PC-3 (cell line): ENCODE results near the gene MN1. TPM values are rescaled to one million over a fixed set of nuclear protein-coding genes. Genes with fewer than 3 reads are reported as not detected.

Source experiments
- ATAC-seq: fragments of 200-7000 bp; cut with Tn5 transposase; 2 replicates; pipeline ENCODE4 v1.9.1; 2020; ENCODE audit warnings: mild to moderate bottlenecking, moderate library complexity
- BruUV-seq: library from RNA; stranded (reverse); fragments of 400-500 nt; replicated peaks from 2 replicates; lab custom pipeline; 2021; lab: Mats Ljungman, UMichigan
- CTCF ChIA-PET: fragments of 300-600 bp; sonication (Branson Sonifier 250); formaldehyde crosslinking; loops from one replicate; lab custom pipeline; 2022; ENCODE audit warnings: antibody characterized with exemption; lab: Charles Lee
- POLR2A ChIA-PET: fragments of 300-600 bp; sonication (Branson Sonifier 250); formaldehyde crosslinking; loops from one replicate; lab custom pipeline; 2022; ENCODE audit warnings: antibody characterized with exemption; ENCODE audit not compliant: unreplicated experiment; lab: Charles Lee
- DNase-seq: peaks from one replicate; pipeline ENCODE4 v3.0.0-alpha.2; 2015
- H2AFZ ChIP-seq: fragments of 300-600 bp; sonication (generic); 2 replicates; pipeline ENCODE4 v1.6.0; 2016; ENCODE audit warnings: antibody characterized with exemption, low read length
- H3F3A ChIP-seq: fragments of 300-600 bp; sonication (generic); one replicate; pipeline ENCODE4 v1.6.0; 2017; ENCODE audit warnings: antibody characterized with exemption, low read length, control low read depth, mild to moderate bottlenecking; ENCODE audit not compliant: unreplicated experiment
- H3K27ac ChIP-seq: fragments of 300-600 bp; sonication (generic); 2 replicates; pipeline ENCODE4 v1.5.1; 2016; ENCODE audit warnings: mild to moderate bottlenecking, low read length
- H3K27me3 ChIP-seq: fragments of 300-600 bp; sonication (generic); 2 replicates; pipeline ENCODE4 v1.6.1; 2016; ENCODE audit warnings: low read length, mixed read lengths
- H3K36me3 ChIP-seq: fragments of 300-600 bp; sonication (generic); 2 replicates; pipeline ENCODE4 v1.6.1; 2016; ENCODE audit warnings: low read depth, mixed run types, low read length, mixed read lengths
- H3K4me1 ChIP-seq: fragments of 300-600 bp; sonication (generic); 2 replicates; pipeline ENCODE4 v1.5.1; 2016; ENCODE audit warnings: low read length; ENCODE audit not compliant: insufficient read depth
- H3K4me2 ChIP-seq: fragments of 300-600 bp; sonication (generic); 2 replicates; pipeline ENCODE4 v1.6.0; 2016; ENCODE audit warnings: low read length
- H3K4me3 ChIP-seq: fragments of 300-600 bp; sonication (generic); 2 replicates; pipeline ENCODE4 v1.5.1; 2016; ENCODE audit warnings: mild to moderate bottlenecking, low read length, mixed read lengths
- H3K79me2 ChIP-seq: fragments of 300-600 bp; sonication (generic); 2 replicates; pipeline ENCODE4 v1.6.1; 2017; ENCODE audit warnings: low read length, mixed read lengths
- H3K9ac ChIP-seq: fragments of 300-600 bp; sonication (generic); 2 replicates; pipeline ENCODE4 v1.6.0; 2016; ENCODE audit warnings: mild to moderate bottlenecking, low read length
- H3K9me2 ChIP-seq: fragments of 300-600 bp; sonication (generic); replicated peaks from 2 replicates; pipeline ENCODE4 v1.6.1; 2016; ENCODE audit warnings: mixed run types, low read length, mixed read lengths
- H3K9me3 ChIP-seq: fragments of 300-600 bp; sonication (generic); 2 replicates; pipeline ENCODE4 v1.6.1; 2016; ENCODE audit warnings: low read length, mixed read lengths
- H4K20me1 ChIP-seq: fragments of 300-600 bp; sonication (generic); 2 replicates; pipeline ENCODE4 v1.6.1; 2016; ENCODE audit warnings: low read length, mixed read lengths
- CTCF ChIP-seq: fragments of 300-600 bp; sonication (generic); conservative IDR thresholded peaks from 2 replicates; pipeline ENCODE4 v1.5.1; 2017; ENCODE audit warnings: antibody characterized with exemption, low read depth, mild to moderate bottlenecking, low read length
- EZH2 ChIP-seq: fragments of 300-600 bp; sonication (generic); IDR thresholded peaks from one replicate; pipeline ENCODE4 v1.6.1; 2017; ENCODE audit warnings: antibody characterized with exemption, mild to moderate bottlenecking, low read length; ENCODE audit not compliant: unreplicated experiment
- EZH2phosphoT487 ChIP-seq: fragments of 300-600 bp; sonication (generic); IDR thresholded peaks from 2 replicates; pipeline ENCODE4 v1.6.1; 2018; ENCODE audit warnings: mild to moderate bottlenecking, antibody characterized with exemption, low read length, borderline replicate concordance
- intact Hi-C: fragments of 100-400 bp; cut with micrococcal nuclease; formaldehyde crosslinking; loops from 2 replicates; pipeline ENCODE4 v1.9.0; 2023
- total RNA-seq: library from RNA; depleted of rRNA; stranded (reverse); fragments of >200 nt; gene quantifications from 2 replicates; pipeline ENCODE4 v1.2.3, GENCODE V29; 2014

MN1 gene
- total RNA-seq, 1 experiment from 2014 or later, result 2.7 TPM

DNA sequence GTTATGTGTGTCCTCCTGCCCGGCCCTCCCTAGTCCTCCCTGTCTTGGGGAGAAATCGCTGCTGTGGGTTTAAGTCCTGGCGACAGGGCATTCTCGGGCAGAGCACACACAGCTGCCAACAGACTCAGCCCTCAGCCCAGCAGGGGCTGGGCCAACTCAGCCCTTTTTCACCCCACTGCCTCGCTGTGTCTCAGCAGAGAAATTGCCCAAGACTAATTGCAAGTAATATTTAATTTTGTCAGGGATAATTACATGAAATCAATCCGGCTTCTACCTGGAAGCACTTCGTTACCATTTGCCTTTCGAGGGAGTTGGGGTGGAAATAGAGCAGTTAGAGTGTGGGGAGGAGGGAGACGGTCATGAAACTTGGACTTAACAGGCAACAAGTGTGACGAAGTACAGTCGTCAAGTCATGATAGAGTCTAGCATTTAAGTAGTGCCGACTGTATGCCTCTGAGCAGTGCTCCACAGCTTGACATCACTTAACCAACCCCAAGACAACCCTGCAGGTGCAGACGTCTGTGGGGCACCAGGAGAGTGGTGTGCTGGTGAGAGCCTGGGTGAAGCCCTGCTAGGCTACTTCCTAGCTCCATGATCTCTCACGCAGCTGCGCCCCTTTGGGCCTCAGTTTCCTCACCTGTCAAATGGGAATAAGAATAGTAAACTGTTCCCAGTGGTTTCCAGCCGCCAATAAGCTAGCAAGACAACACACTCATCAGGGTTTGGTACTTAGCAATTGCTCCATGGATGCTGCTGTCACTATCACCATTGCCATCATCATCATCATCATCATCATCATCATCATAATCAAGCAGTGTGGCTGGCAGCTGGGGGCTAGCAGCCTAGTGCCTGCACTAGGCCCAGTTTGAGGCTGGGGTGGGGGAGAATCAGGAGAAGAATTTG is 29.2 kb downstream of the MN1 start:
- intact Hi-C loops, result no loop called here
- H3K9ac ChIP-seq, result no peak overlapping the region
- no peaks in the 10 kb centered on the region for H3K79me2 ChIP-seq
- BruUV-seq, result no TSS peak
- ATAC-seq, result no peak
- no peak overlapping the region for H3K4me2 ChIP-seq
- no peaks in the 10 kb centered on the region for H3K9me3 ChIP-seq
- no peak overlapping the region for H3K4me3 ChIP-seq
- H2AFZ ChIP-seq, result no peak overlapping the region
- H3K36me3 ChIP-seq, result no peaks in the 10 kb centered on the region
- H3K4me1 ChIP-seq, result no peaks in the 10 kb centered on the region
- ChIA-PET POLR2A (no interaction called here), CTCF (no interaction called here)
- no peaks in the 10 kb centered on the region for H3K27me3 ChIP-seq
- TF ChIP-seq CTCF, result no peak
- TF ChIP-seq EZH2phosphoT487, result no peak
- no peak for TF ChIP-seq EZH2
- H4K20me1 ChIP-seq, result no peaks in the 10 kb centered on the region
- no peak for DNase-seq
- H3K27ac ChIP-seq, result no peak overlapping the region
- H3F3A ChIP-seq, result no peaks in the 10 kb centered on the region
- H3K9me2 ChIP-seq, result no peaks in the 10 kb centered on the region

DNA sequence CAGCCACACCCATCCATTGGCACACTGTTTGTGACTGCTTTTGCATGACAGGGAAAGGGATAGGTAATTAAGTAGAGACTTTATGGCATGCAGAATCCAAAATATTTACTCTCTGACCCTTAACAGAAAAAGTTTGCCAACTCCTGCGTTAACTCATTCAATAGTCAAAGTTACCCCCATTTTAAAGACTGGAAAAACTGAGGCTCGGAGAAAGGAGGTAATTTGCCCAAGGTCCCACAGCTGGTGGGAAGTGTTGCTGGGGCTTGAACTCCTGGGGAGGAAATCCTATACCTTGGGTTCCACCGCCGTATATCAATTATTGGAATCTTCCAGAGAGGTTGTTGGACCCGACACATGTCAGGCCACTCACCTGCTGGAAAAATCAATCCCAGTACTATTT is 29.9 kb downstream of the MN1 start:
- no peak overlapping the region for H2AFZ ChIP-seq
- H3K36me3 ChIP-seq, result no peaks in the 10 kb centered on the region
- TF ChIP-seq EZH2phosphoT487 (no peak), CTCF (no peak), EZH2 (no peak)
- no peak overlapping the region for H3K4me2 ChIP-seq
- POLR2A ChIA-PET, result no interaction called here
- no peak overlapping the region for H3K4me3 ChIP-seq
- CTCF ChIA-PET, result no interaction called here
- no peaks in the 10 kb centered on the region for H4K20me1 ChIP-seq
- no peaks in the 10 kb centered on the region for H3K79me2 ChIP-seq
- no peak for DNase-seq
- no peak overlapping the region for H3K9ac ChIP-seq
- H3K9me2 ChIP-seq, result no peaks in the 10 kb centered on the region
- ATAC-seq, result no peak
- H3K27me3 ChIP-seq, result no peaks in the 10 kb centered on the region
- intact Hi-C loops, result no loop called here
- no peaks in the 10 kb centered on the region for H3K4me1 ChIP-seq
- H3K27ac ChIP-seq, result no peak overlapping the region
- no TSS peak for BruUV-seq
- H3F3A ChIP-seq, result no peaks in the 10 kb centered on the region
- no peaks in the 10 kb centered on the region for H3K9me3 ChIP-seq

DNA sequence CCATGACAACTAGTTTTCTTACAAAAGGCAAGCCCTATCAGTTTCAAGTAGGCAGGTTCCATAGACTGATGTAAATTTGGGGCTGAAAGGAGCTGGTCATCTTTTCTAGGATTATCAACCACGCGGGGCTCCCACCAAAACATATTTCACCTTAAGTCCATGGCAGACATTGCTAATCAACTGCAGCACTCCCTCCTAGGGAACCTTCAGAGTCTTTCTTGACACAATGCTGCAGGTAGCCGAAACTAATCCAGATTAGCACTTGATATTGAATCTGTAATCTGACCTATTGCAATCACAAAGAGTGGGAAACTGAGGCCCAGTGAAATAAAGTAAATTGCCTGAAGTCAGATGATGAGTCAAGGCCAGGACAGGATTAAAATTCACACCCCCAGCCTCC is 32.5 kb downstream of the MN1 start:
- no peak for ATAC-seq
- CTCF ChIA-PET, result no interaction called here
- no peak overlapping the region for H3K9ac ChIP-seq

More for the DNA sequence above, 32.5 kb downstream of the MN1 start:
- no peaks in the 10 kb centered on the region for H3K9me3 ChIP-seq
- no peaks in the 10 kb centered on the region for H3K79me2 ChIP-seq
- DNase-seq, result no peak
- H3K4me2 ChIP-seq, result no peak overlapping the region
- POLR2A ChIA-PET, result no interaction called here
- intact Hi-C loops, result no loop called here
- H2AFZ ChIP-seq, result no peak overlapping the region
- TF ChIP-seq EZH2phosphoT487 (no peak), EZH2 (no peak), CTCF (no peak)
- no peak overlapping the region for H3K4me3 ChIP-seq
- no peaks in the 10 kb centered on the region for H3F3A ChIP-seq
- H4K20me1 ChIP-seq, result no peaks in the 10 kb centered on the region
- no peaks in the 10 kb centered on the region for H3K27me3 ChIP-seq
- no peak overlapping the region for H3K27ac ChIP-seq
- BruUV-seq, result no TSS peak
- no peaks in the 10 kb centered on the region for H3K4me1 ChIP-seq
- no peaks in the 10 kb centered on the region for H3K36me3 ChIP-seq
- H3K9me2 ChIP-seq, result no peaks in the 10 kb centered on the region
